Activated CD8-positive, alpha-beta memory T cell treated with anti-CD3 and anti-CD28 coated beads, Interleukin-2, amount 50 U/mL, for 4 hours (primary cell): ENCODE results near the gene MAP2.
"Not testable (repeated sequence)": the region's sequence is repeated elsewhere in the genome, so short reads cannot be mapped to it uniquely, and the experiment has no call there.

Experiments
- DNase-seq: peaks from one replicate; pipeline ENCODE4 v3.0.0-alpha.2; 2020

MAP2 gene

GRCh38 chr2:209476367-209477208 lies 52.7 kb downstream of the MAP2 start:
- DNase-seq: no peak

- not testable (repeated sequence) for DNase-seq
Measured at GRCh38 chr2:209492296-209492695, 68.4 kb downstream of the MAP2 start.

GRCh38 chr2:209495068-209495620 lies 71.3 kb downstream of the MAP2 start:
- DNase-seq: not testable (repeated sequence)

GRCh38 chr2:209495855-209496585 lies 72.2 kb downstream of the MAP2 start:
- DNase-seq: no peak

- no peak for DNase-seq
Measured at GRCh38 chr2:209496586-209496982, 72.7 kb downstream of the MAP2 start.

GRCh38 chr2:209498614-209499013 lies 74.8 kb downstream of the MAP2 start:
- DNase-seq: no peak

GRCh38 chr2:209499069-209499468 lies 75.2 kb downstream of the MAP2 start:
- DNase-seq: no peak

- no peak for DNase-seq
Measured at GRCh38 chr2:209501579-209501978, 77.7 kb downstream of the MAP2 start.

- DNase-seq: no peak
Measured at GRCh38 chr2:209505410-209505809, 81.6 kb downstream of the MAP2 start.

- no peak for DNase-seq
Measured at GRCh38 chr2:209508255-209508654, 84.4 kb downstream of the MAP2 start.

- DNase-seq: no peak
Measured at GRCh38 chr2:209511637-209512036, 87.8 kb downstream of the MAP2 start.

- DNase-seq: no peak
Measured at GRCh38 chr2:209512971-209513370, 89.1 kb downstream of the MAP2 start.

- no peak for DNase-seq
Measured at GRCh38 chr2:209517436-209517835, 93.6 kb downstream of the MAP2 start.

GRCh38 chr2:209519271-209519670 lies 95.4 kb downstream of the MAP2 start:
- DNase-seq: no peak

GRCh38 chr2:209519906-209520305 lies 96.1 kb downstream of the MAP2 start:
- no peak for DNase-seq

- DNase-seq: no peak
Measured at GRCh38 chr2:209523041-209523740, 99.3 kb downstream of the MAP2 start.

GRCh38 chr2:209523867-209524266 lies 100.0 kb downstream of the MAP2 start:
- DNase-seq: no peak

GRCh38 chr2:209525331-209525730 lies 101.5 kb downstream of the MAP2 start:
- no peak for DNase-seq

GRCh38 chr2:209525834-209526281 lies 102.0 kb downstream of the MAP2 start:
- DNase-seq: no peak

GRCh38 chr2:209526561-209526960 lies 102.7 kb downstream of the MAP2 start:
- DNase-seq: no peak

GRCh38 chr2:209529579-209529978 lies 105.7 kb downstream of the MAP2 start:
- no peak for DNase-seq

- DNase-seq: no peak
Measured at GRCh38 chr2:209532321-209532720, 108.5 kb downstream of the MAP2 start.

- no peak for DNase-seq
Measured at GRCh38 chr2:209533391-209533790, 109.5 kb downstream of the MAP2 start.
